ENCODE data around the gene CRTC3.
A peak's percentile ranks its signal among the peaks of the same experiment; 100 is the strongest.
"Not testable (repeated sequence)": the region's sequence is repeated elsewhere in the genome, so short reads cannot be mapped to it uniquely, and the experiment has no call there.

Gene CRTC3

DNA sequence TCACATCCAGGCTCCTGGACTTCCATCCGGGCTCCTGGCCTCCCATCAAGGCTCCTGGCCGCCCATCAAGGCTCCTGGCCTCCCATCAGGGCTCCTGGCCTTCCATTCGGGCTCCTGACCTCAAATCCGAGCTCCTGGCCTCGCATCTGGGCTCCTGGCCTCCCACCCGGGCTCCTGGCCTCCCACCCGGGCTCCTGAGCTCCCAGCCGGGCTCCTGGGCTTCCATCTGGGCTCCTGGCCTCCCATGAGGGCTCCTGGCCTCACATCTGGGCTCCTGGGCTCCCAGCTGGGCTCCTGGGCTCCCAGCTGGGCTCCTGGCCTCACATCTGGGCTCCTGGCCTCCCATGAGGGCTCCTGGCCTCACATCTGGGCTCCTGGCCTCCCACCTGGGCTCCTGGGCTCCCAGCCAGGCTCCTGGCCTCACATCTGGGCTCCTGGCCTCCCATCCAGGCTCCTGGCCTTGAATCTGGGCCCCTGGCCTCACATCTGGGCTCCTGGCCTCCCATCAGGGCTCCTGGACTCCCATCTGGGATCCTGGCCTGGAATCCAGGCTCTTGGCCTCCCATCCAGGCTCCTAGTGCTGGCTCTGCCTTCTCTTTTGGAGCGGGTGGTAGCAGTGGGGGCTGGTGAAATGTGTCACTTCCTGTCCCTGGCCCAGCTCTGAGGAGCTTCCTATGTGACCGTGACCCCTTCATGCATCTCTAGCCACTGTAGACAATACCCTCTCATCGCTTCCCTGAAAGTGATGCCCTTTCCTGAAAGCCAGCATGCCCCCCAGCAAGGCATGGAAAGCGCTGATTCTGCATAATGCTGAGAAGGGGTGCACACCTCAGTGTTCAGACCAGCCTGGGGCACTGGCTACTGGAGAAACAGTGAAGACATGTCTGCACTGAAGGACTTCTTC is 124.8 kb downstream of the CRTC3 start:
- Histone ChIP-seq H3K4me1 (ENCODE audit: control insufficient read depth in 1 of 2, insufficient read depth in 2 of 2, low read length in 2 of 2) (peaks cover 4 to 6% of the 10 kb centered on the region in 2 experiments), H2BK120ac (ENCODE audit: insufficient read depth, low read length, poor library complexity) (peak overlapping the region; percentile 38), H4K91ac (ENCODE audit: low read depth, low read length) (no peak overlapping the region), H2AFZ (ENCODE audit: insufficient read depth, low read length, poor library complexity) (no peak overlapping the region), H4K12ac (ENCODE audit: low read depth, low read length) (no peak overlapping the region), H2BK5ac (ENCODE audit: low read depth, low read length, poor library complexity) (no peak overlapping the region), H3K4me2 (ENCODE audit: low read length) (no peak overlapping the region), H3K4ac (ENCODE audit: low read depth, low read length) (no peak overlapping the region), H3K79me2 (ENCODE audit: control insufficient read depth, insufficient read depth, low read length, poor library complexity) (no peaks in the 10 kb centered on the region), H2BK12ac (ENCODE audit: low read length) (no peak overlapping the region), H3K18ac (ENCODE audit: low read length) (no peak overlapping the region), H3K9me3 (ENCODE audit: insufficient read depth, low read depth, low read length) (peaks cover 2% of the 10 kb centered on the region), H3K27ac (ENCODE audit: low read depth, low read length) (no peak overlapping the region), H3K79me1 (ENCODE audit: low read length) (peaks cover 3% of the 10 kb centered on the region), H3K27me3 (ENCODE audit: insufficient read depth, low read length) (no peaks in the 10 kb centered on the region), H2AK5ac (ENCODE audit: low read length) (no peak overlapping the region), H3K9ac (ENCODE audit: low read length) (no peak overlapping the region), H3K23ac (ENCODE audit: low read length) (no peak overlapping the region), H3K36me3 (ENCODE audit: control insufficient read depth in 1 of 2, insufficient read depth in 2 of 2, low read length in 2 of 2) (no peaks in the 10 kb centered on the region), H4K8ac (ENCODE audit: low read depth, low read length) (no peak overlapping the region), H3K14ac (ENCODE audit: low read length) (peak overlapping the region; percentile 4), H3K4me3 (ENCODE audit: low read depth, low read length) (no peak overlapping the region)
- DNase-seq, result no peak
- WGBS (ENCODE audit: extremely low coverage, insufficient coverage, insufficient read length), result no CpG with 5 or more reads among the region's 12 CpGs

DNA sequence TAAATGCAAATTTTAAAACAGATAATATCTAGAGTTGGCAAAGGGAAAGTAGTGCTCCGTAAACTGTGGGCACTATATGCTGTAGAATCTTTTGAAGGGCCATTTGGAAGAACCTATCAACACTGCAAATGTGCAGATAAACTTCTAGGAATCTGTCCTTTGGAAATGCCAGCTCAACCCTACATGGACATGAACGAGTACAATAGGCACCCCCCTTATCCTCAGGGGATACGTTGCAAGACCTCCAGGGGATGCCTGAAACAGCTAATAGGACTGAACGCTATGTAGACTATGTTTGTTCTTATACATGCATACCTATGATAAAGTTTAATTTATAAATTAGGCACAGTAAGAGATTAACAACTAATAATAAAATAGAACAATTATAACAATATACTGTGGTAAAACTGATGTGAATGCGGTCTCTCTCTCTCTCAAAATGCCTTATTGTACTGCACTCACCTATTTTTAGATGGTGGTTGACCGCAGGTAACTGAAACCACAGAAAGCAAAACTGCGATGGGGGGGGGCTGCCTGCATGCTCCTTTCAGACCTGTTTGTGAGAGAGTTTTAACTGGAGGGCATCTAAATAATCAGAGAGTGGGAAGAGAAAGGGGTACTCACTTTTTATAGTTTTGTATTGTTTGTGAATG is 127.9 kb downstream of the CRTC3 start:
- not testable (repeated sequence) for H3K36me3 ChIP-seq (ENCODE audit: control insufficient read depth in 1 of 2, insufficient read depth in 2 of 2, low read length in 2 of 2); H3K9me3 ChIP-seq (ENCODE audit: insufficient read depth, low read depth, low read length); H3K79me2 ChIP-seq (ENCODE audit: control insufficient read depth, insufficient read depth, low read length, poor library complexity); H2BK12ac ChIP-seq (ENCODE audit: low read length); H4K91ac ChIP-seq (ENCODE audit: low read depth, low read length); H3K27me3 ChIP-seq (ENCODE audit: insufficient read depth, low read length); DNase-seq; H3K14ac ChIP-seq (ENCODE audit: low read length); H2AFZ ChIP-seq (ENCODE audit: insufficient read depth, low read length, poor library complexity); H2BK120ac ChIP-seq (ENCODE audit: insufficient read depth, low read length, poor library complexity); H3K27ac ChIP-seq (ENCODE audit: low read depth, low read length); H3K9ac ChIP-seq (ENCODE audit: low read length); H3K4me3 ChIP-seq (ENCODE audit: low read depth, low read length); H3K79me1 ChIP-seq (ENCODE audit: low read length); H3K4me2 ChIP-seq (ENCODE audit: low read length); H3K4ac ChIP-seq (ENCODE audit: low read depth, low read length); H3K18ac ChIP-seq (ENCODE audit: low read length); H2BK5ac ChIP-seq (ENCODE audit: low read depth, low read length, poor library complexity); H4K8ac ChIP-seq (ENCODE audit: low read depth, low read length); H3K23ac ChIP-seq (ENCODE audit: low read length); H2AK5ac ChIP-seq (ENCODE audit: low read length); H4K12ac ChIP-seq (ENCODE audit: low read depth, low read length)
- H3K4me1 ChIP-seq (ENCODE audit: control insufficient read depth in 1 of 2, insufficient read depth in 2 of 2, low read length in 2 of 2), result peaks cover 7 to 12% of the 10 kb centered on the region in 2 experiments
- WGBS (ENCODE audit: extremely low coverage, insufficient coverage, insufficient read length), result no CpG with 5 or more reads among the region's 7 CpGs

DNA sequence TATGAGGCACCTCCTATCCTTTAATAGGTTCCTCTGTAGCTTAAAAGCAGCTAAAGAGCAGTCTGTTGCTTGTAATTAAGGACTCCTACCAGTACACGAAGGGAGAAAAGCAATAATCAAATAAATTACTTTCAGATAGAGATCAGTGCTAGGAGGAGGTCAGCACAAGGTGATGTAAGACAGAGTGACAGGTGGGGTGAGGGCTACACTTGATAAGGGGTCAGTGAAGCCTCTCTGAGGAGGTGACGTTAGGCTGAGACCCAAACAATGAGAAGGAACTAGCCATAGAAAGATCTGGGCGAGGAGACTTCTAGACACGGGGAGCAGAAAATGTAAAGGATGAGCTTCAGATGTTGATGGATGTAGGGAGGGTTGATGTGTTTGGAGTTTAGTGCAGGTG is 129.8 kb downstream of the CRTC3 start:
- no peak overlapping the region for H3K27ac ChIP-seq (ENCODE audit: low read depth, low read length)
- no peak overlapping the region for H3K18ac ChIP-seq (ENCODE audit: low read length)
- H3K23ac ChIP-seq (ENCODE audit: low read length), result no peak overlapping the region
- no peaks in the 10 kb centered on the region for H3K9me3 ChIP-seq (ENCODE audit: insufficient read depth, low read depth, low read length)
- no peak overlapping the region for H2BK12ac ChIP-seq (ENCODE audit: low read length)
- H2BK5ac ChIP-seq (ENCODE audit: low read depth, low read length, poor library complexity), result no peak overlapping the region
- H4K8ac ChIP-seq (ENCODE audit: low read depth, low read length), result no peak overlapping the region
- H2AK5ac ChIP-seq (ENCODE audit: low read length), result no peak overlapping the region
- DNase-seq, result no peak
- H3K14ac ChIP-seq (ENCODE audit: low read length), result no peak overlapping the region
- H4K12ac ChIP-seq (ENCODE audit: low read depth, low read length), result no peak overlapping the region
- no peaks in the 10 kb centered on the region for H3K79me2 ChIP-seq (ENCODE audit: control insufficient read depth, insufficient read depth, low read length, poor library complexity)
- no peaks in the 10 kb centered on the region for H3K27me3 ChIP-seq (ENCODE audit: insufficient read depth, low read length)
- no peak overlapping the region for H2BK120ac ChIP-seq (ENCODE audit: insufficient read depth, low read length, poor library complexity)
- peaks cover 7 to 11% of the 10 kb centered on the region in 2 experiments for H3K4me1 ChIP-seq (ENCODE audit: control insufficient read depth in 1 of 2, insufficient read depth in 2 of 2, low read length in 2 of 2)
- no peak overlapping the region for H2AFZ ChIP-seq (ENCODE audit: insufficient read depth, low read length, poor library complexity)
- no peaks in the 10 kb centered on the region for H3K36me3 ChIP-seq (ENCODE audit: control insufficient read depth in 1 of 2, insufficient read depth in 2 of 2, low read length in 2 of 2)
- no peak overlapping the region for H4K91ac ChIP-seq (ENCODE audit: low read depth, low read length)
- no peak overlapping the region for H3K9ac ChIP-seq (ENCODE audit: low read length)
- H3K79me1 ChIP-seq (ENCODE audit: low read length), result no peaks in the 10 kb centered on the region
- H3K4me3 ChIP-seq (ENCODE audit: low read depth, low read length), result no peak overlapping the region
- no CpG with 5 or more reads among the region's 4 CpGs for WGBS (ENCODE audit: extremely low coverage, insufficient coverage, insufficient read length)
- no peak overlapping the region for H3K4ac ChIP-seq (ENCODE audit: low read depth, low read length)
- H3K4me2 ChIP-seq (ENCODE audit: low read length), result no peak overlapping the region

DNA sequence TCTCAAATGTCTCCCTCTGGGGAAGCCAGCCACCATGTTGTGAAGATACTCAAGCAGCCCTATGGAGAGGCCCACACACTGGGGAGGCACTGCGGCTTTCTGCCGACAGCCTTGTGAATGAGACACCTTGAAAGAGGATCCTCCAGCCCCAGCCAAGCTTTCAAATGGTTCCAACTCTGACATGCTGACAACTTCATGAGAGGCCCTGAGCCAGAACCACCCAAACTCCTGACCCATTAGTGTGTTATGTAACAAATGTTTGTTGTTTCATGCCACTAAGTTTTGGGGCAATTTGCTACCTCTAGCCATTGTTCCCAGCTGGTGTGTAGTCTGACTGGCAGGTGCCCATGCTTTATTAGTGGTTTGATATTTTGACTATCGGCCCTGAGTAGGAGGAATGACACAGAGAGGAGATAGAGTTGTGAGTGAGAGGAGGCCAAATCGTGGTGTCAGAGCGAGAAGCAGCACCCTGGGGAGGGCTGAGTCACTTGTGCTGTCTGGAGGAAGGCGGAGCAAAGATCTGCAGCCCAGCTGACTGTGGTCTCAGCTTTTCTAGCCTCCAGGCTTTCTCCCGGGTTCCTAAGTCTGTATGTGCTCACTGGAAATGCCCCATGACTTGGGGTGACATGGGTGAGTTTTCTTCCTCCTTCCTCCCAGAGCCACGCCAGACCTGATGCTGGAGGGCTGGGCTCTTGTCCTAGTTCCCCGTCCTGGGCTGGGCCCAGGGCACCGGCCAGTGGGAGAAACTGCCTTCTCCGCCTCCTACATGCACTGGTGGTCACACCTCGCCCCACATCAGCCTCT is 130.7 kb downstream of the CRTC3 start:
- H3K4me1 ChIP-seq (ENCODE audit: control insufficient read depth in 1 of 2, insufficient read depth in 2 of 2, low read length in 2 of 2), result peaks cover 3 to 9% of the 10 kb centered on the region in 2 experiments
- H3K4me2 ChIP-seq (ENCODE audit: low read length), result peak overlapping the region; percentile 32
- H2BK12ac ChIP-seq (ENCODE audit: low read length), result no peak overlapping the region
- H2AK5ac ChIP-seq (ENCODE audit: low read length), result no peak overlapping the region
- WGBS (ENCODE audit: extremely low coverage, insufficient coverage, insufficient read length), result no CpG with 5 or more reads among the region's 12 CpGs
- H3K79me1 ChIP-seq (ENCODE audit: low read length), result no peaks in the 10 kb centered on the region
- no peaks in the 10 kb centered on the region for H3K79me2 ChIP-seq (ENCODE audit: control insufficient read depth, insufficient read depth, low read length, poor library complexity)
- no peaks in the 10 kb centered on the region for H3K9me3 ChIP-seq (ENCODE audit: insufficient read depth, low read depth, low read length)
- H3K27me3 ChIP-seq (ENCODE audit: insufficient read depth, low read length), result no peaks in the 10 kb centered on the region
- H3K4me3 ChIP-seq (ENCODE audit: low read depth, low read length), result no peak overlapping the region
- peak overlapping the region; percentile 0 for H3K18ac ChIP-seq (ENCODE audit: low read length)
- H2AFZ ChIP-seq (ENCODE audit: insufficient read depth, low read length, poor library complexity), result no peak overlapping the region
- H4K91ac ChIP-seq (ENCODE audit: low read depth, low read length), result no peak overlapping the region
- H3K23ac ChIP-seq (ENCODE audit: low read length), result no peak overlapping the region
- H3K36me3 ChIP-seq (ENCODE audit: control insufficient read depth in 1 of 2, insufficient read depth in 2 of 2, low read length in 2 of 2), result no peaks in the 10 kb centered on the region
- peak overlapping the region; percentile 11 for H4K8ac ChIP-seq (ENCODE audit: low read depth, low read length)
- H3K4ac ChIP-seq (ENCODE audit: low read depth, low read length), result no peak overlapping the region
- H3K27ac ChIP-seq (ENCODE audit: low read depth, low read length), result no peak overlapping the region
- H2BK120ac ChIP-seq (ENCODE audit: insufficient read depth, low read length, poor library complexity), result peak overlapping the region; percentile 79
- no peak overlapping the region for H3K9ac ChIP-seq (ENCODE audit: low read length)
- peak; percentile 61 to 71 for DNase-seq
- H3K14ac ChIP-seq (ENCODE audit: low read length), result no peak overlapping the region
- no peak overlapping the region for H4K12ac ChIP-seq (ENCODE audit: low read depth, low read length)
- H2BK5ac ChIP-seq (ENCODE audit: low read depth, low read length, poor library complexity), result no peak overlapping the region
